C1 segment of cervical spinal cord (tissue), 14 donors: Measurements from ENCODE around the gene SLC19A3.
"Not testable (repeated sequence)": the region's sequence is repeated elsewhere in the genome, so short reads cannot be mapped to it uniquely, and the experiment has no call there.

Experiments
- DNase-seq, 14 donors: peaks; one replicate each; lab custom pipeline; 2025; lab: John Stamatoyannopoulos, UW

Gene SLC19A3

DNA sequence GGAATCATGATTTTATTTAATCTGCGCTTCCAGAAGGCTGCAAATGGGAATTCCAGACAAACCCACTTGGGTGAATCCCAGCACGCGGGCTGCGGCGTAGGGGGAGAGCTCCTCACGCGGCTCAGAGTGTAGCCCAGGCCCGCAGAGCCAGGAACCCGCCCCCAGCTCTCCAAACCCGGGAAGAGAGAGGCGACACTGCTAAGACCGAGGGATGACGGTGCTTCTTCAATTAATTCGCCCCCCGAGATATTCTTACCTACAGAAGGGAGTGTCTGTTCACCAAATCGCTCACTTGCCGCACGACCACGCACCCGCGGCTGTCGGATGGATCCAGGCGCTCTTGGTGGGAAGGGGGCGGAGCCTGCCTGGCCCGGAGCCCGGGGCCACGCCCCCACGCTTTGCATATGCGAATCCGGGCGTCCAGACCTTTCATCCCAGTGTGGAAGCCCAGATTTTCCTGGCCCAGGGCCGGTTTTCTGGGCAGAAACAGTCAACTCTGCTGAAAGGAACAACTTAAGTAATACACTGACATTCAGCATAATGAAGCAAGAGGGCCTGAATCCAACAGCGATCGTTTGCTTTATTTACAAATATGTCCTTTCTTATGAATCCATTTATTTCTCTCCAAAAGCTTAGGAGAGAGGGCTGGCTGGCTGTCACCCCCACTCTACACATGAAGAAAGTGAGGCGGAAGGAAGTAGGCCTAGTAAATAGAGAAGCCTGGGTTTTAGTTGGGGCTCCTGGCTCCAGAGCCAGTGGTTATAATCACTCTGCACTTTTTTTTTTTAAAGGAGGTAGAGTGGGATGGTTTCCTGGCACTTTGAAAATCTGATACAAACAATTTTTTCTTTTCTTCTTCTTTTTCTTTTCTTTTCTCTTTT, at the start of gene SLC19A3:
SLC19A3 (minus strand) TSS at position 342 of the 881 bp plus-strand sequence. CDS start 15,710 bp downstream, outside the sequence.
- peak in 13 of 14 donors; percentile 9 to 85 (median 65) for DNase-seq

GRCh38 chr2:227766373-227766883, 48.6 kb upstream of the SLC19A3 start:
- DNase-seq: peak in 13 of 14 donors; percentile 2 to 76 (median 53)

GRCh38 chr2:227765788-227766372, 48.1 kb upstream of the SLC19A3 start:
- no peak for DNase-seq

DNA sequence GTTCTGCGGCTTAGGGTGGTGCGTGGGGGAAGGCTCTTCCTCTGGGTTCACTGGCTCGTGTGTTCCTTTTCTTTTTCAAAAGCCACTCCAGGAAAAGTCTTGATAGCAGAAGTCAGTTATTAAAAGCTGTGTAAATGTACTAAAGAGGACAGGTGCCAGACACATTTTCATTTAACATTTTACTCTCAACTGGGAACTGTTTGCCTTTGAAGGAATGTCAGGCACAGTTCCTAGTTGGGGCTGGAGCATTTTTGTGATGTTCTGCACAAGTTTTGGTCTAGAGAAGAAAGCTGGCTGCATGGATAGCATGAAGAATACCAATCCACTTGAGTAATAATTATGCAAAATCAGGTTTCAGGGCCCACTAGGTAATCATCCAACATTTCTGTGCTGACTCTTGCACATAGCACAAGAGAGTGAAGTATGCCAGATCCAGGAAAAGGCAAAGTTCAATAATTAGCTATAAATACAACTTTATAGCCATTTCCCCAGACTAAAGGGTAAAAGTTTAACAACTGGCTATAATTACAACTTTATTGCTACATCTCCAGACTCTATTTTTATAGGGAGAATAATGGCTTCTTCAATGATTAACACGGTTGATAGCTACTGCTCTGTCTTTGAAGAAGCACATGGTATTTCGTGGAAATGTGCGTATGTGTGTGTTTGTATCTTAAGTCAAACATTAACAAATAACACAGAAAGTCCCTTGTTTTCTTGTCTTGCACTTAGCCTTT, 44.1 kb upstream of the SLC19A3 start:
- no peak for DNase-seq

DNA sequence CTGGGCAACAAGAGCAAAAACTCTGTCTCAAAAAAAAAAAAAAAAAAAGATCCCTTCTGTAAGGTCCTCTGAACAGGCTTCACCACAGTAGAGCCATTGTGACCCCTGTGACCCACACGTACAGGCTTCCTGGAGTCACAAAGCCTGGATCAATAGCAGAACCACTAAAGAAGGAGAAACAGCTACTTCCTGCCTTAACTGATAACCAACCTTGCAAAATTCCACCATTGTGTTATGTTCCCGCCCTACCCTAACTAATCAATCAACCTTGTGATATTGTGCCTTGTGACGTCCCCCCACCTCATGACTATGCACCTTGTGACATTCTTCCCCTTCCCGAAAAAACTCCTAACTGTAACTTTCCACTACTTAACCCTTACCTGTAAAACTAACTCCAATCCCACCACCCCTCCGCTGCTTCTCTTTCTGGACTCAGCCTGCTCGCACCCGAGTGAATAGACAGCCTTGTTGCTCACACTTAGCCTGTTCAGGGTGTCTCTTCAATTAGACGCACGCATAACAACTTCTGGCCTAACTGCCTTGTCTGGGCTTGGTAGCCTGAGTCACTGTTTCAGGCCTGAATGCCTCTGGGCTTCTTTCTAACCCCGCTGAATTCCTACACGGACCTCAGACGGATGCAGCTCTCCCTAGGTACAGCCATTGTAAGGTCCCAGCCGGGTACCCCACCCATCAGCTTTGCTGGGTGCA, 41.7 kb upstream of the SLC19A3 start:
- no peak for DNase-seq

DNA sequence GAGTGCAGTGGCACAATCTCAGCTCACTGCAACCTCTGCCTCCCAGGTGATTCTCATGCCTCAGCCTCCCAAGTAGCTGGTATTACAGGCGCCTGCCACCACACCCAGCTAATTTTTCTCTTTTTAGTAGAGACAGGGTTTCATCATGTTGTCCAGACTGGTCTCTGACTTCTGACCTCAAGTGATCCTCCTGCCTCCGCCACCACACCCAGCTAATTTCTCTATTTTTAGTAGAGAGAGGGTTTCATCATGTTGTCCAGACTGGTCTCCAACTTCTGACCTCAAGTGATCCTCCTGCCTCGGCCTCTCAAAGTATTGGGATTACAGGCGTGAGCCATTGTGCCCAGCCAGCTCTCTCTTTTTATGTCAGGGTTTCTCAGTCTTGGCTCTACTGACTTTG, 38.4 kb upstream of the SLC19A3 start:
- DNase-seq: not testable (repeated sequence)

DNA sequence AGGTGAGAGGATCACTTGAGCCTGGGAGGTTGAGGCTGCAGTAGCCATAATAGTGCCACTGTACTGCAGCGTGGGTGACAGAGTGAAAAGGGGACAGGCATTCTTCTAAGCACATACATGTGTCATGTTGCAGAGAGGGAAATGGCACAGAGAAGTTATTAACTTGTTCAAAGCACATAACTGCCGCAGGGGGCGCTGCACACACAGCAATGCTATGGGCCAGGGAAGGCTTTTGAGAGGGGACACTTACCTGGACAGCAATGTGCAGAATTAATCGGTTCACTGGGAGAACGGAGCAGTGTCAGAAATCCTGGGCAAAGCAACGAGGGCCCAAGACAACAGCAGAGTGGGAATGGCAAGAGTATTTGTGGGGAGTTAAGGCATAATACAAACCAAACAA, 30.3 kb upstream of the SLC19A3 start:
- DNase-seq: no peak

DNA sequence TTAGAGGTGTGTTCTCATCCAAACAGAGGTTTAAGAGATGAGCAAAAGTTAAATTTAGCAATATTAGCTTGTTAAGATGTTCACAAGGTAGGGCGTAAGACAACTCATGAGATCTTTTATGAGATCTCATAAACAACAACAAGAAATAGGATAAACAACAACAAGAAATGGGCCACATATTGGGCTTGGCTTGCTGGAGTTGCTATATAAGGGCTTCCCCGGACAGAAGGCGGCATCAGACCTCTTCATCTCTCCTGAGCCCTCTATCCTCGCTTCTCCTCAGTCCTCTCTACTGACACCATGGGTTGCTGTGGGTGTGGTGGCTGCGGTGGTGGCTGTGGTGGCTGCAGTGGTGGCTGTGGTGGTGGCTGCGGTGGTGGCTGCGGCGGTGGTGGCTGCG, 27.8 kb upstream of the SLC19A3 start, which contains the start of gene SCYGR8:
SCYGR8 (plus strand) TSS at position 301 of the 400 bp plus-strand sequence; CDS start at position 301, 0 bp downstream.
- no peak for DNase-seq

DNA sequence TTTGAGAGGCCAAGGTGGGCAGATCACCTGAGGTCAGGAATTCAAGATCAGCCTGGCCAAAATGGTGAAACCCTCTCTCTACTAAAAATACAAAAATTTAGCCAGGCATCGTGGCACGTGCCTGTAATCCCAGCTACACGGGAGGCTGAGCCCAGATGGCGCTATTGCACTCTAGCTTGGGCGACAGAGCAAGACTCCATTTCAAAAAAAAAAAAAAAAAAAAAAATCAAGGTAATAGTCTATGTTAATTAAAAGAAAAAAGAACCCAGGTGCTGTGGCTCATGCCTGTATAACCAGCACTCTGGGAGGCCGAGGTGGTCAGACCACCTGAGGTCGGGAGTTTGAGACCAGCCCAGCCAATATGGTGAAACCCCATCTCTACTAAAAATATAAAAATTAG, 22.9 kb upstream of the SLC19A3 start:
- not testable (repeated sequence) for DNase-seq

GRCh38 chr2:227739351-227739750, 21.5 kb upstream of the SLC19A3 start:
- DNase-seq: no peak

- no peak for DNase-seq
These were observed 10.2 kb upstream of the SLC19A3 start, which contains the start of gene SCYGR7 for GRCh38 chr2:227728035-227728434. Gene SCYGR7, plus strand, starts transcription at chr2:227728335. Its CDS starts 0 bp downstream, at chr2:227728335.

GRCh38 chr2:227724394-227725039, 6.7 kb upstream of the SLC19A3 start, which contains the start of gene SCYGR6:
Gene SCYGR6, minus strand, starts transcription at chr2:227724757. Its CDS starts 0 bp downstream, at chr2:227724757.
- DNase-seq: no peak

DNA sequence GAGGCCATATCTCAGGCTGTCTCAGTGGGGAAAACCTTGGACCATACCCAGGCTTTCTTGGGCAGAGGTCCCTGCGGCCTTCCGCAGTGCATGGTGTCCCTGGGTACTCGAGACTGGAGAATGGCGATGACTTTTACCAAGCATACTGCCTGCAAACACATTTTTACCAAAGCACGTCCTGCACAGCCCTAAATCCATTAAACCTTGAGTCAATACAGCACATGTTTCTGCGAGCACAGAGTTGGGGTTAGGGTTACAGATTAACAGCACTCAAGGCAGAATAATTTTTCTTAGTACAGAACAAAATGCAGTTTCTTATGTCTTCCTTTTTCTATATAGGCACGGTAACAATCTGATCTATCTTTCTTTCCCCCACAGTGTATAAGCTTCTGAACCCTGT, 5.0 kb upstream of the SLC19A3 start:
- not testable (repeated sequence) for DNase-seq

DNA sequence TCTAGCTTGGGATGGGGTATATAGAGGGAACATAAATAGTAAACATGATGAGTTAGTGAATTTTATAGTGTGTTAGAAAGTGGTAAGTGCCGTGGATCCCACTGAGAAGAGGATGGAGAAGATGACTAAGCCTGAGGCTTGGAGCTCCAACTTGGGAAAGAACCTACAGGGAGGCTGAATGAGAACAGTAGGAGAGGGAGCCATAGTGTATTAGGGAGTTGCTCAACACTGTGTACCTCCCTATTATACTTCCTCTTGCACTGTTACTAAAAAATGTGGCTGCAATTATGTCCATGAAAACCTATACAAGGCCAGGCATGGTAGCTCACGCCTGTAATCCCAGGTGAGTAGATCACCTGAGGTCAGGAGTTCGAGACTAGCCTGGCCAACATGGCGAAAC, 2.9 kb upstream of the SLC19A3 start:
- no peak for DNase-seq

GRCh38 chr2:227719641-227720040, 1.8 kb upstream of the SLC19A3 start:
- DNase-seq: no peak

DNA sequence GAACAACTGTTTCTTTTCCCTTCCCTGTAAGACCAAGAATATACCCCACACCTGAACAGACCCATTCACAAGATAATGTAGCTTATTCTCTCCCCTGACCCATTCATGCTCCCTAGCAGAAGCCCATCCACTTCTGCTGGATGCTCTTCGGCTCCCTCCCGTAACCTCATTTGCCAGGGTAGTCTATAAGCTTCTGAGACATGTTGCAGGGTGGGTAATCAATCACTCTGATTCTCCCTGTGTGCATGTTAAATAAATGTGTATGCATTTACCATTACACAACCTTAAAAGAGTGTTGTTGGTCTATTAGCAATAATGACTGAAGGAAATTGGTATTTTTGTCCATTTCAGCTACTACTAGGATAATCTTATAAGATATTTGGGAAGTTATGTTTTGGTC, 1.3 kb downstream of the SLC19A3 start:
- no peak for DNase-seq

DNA sequence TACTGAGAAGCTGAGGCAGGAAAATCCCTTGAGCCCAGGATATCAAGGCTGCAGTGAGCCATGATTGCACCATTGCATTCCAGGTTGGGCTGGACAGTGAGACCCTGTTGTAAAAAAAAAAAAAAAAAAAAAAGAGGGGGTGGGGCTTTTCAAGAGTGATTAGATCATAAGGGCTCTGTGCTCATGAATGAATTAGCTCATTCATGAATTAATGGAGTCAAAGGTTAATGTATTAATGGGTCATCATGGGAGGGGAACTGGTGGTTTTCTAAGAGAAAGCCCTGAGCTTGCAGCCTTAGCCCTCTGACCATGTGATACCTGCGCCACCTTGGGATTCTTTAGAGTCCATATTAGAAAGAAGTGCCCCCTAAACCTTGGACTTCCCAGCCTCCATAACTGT, 4.5 kb downstream of the SLC19A3 start:
- no peak for DNase-seq

GRCh38 chr2:227710986-227711385, 6.8 kb downstream of the SLC19A3 start:
- no peak for DNase-seq

GRCh38 chr2:227707390-227707789, 10.4 kb downstream of the SLC19A3 start:
- DNase-seq: no peak

DNA sequence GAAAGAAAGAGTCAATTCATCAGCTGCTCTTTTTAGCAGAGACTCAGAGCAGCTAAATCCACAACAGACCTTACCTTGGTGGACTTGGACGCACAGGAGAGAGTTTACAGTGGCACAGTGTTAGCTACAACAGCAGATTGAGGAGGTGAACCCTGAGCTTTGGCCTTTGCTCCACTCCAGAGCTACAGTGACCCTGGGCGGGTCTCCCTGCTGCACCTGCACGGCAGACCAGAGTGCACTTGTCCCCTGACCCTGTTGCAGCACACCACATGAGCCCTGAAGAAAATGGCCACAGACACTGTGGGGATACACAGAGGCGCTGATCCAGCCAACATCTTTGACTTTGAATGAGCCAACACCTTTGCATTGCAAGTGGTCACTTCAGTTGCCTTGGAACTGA, 11.0 kb downstream of the SLC19A3 start:
- DNase-seq: no peak

- DNase-seq: no peak
These were observed 13.9 kb downstream of the SLC19A3 start for GRCh38 chr2:227703961-227704360.
